HepG2 (cell line): ENCODE data around the gene DUSP8. TPM values are rescaled to one million over a fixed set of nuclear protein-coding genes. Genes with fewer than 3 reads are reported as not detected.

Source experiments
- AGO1 ChIP-seq: fragments of 200-400 bp; formaldehyde crosslinking; IDR thresholded peaks from 2 replicates; pipeline ENCODE4 v1.6.1; 2017; ENCODE audit warnings: mild to moderate bottlenecking, low read depth, low read length, moderate library complexity; ENCODE audit not compliant: poor library complexity, severe bottlenecking
- ATF5 ChIP-seq: sonication (generic); formaldehyde crosslinking; IDR thresholded peaks from 2 replicates; pipeline ENCODE4 v1.4.0; 2020; ENCODE audit warnings: mild to moderate bottlenecking, low read depth, missing genetic modification reagents
- GATA4 ChIP-seq: sonication (generic); IDR thresholded peaks from 2 replicates; pipeline ENCODE4 v1.6.1; 2016; ENCODE audit warnings: antibody characterized with exemption, low read depth, borderline replicate concordance
- GATAD2A ChIP-seq: IDR thresholded peaks from 2 replicates; pipeline ENCODE4 v1.6.1; 2016
- HES4 ChIP-seq: sonication (generic); formaldehyde crosslinking; IDR thresholded peaks from 2 replicates; pipeline ENCODE4 v1.9.0; 2021; ENCODE audit warnings: mild to moderate bottlenecking, missing genetic modification reagents, borderline replicate concordance
- HNRNPL ChIP-seq: fragments of 200-400 bp; formaldehyde crosslinking; IDR thresholded peaks from 2 replicates; pipeline ENCODE4 v1.6.1; 2017; ENCODE audit warnings: mild to moderate bottlenecking, low read depth, low read length
- MYC ChIP-seq: sonication (generic); formaldehyde crosslinking; IDR thresholded peaks from 2 replicates; pipeline ENCODE4 v1.9.0; 2021; ENCODE audit warnings: missing genetic modification reagents, borderline replicate concordance
- NFE2L2 ChIP-seq: fragments of 150-350 bp; IDR thresholded peaks from 2 replicates; pipeline ENCODE4 v1.6.1; 2014; ENCODE audit warnings: low read length
- PHF21A ChIP-seq: sonication (generic); formaldehyde crosslinking; IDR thresholded peaks from 2 replicates; pipeline ENCODE4 v1.5.0; 2020; ENCODE audit warnings: mild to moderate bottlenecking, missing genetic modification reagents
- THAP11 ChIP-seq: IDR thresholded peaks from 2 replicates; pipeline ENCODE4 v1.6.1; 2016; ENCODE audit warnings: missing biosample characterization, missing genetic modification reagents
- ZBTB7B ChIP-seq: sonication (generic); formaldehyde crosslinking; IDR thresholded peaks from 2 replicates; pipeline ENCODE4 v1.4.0; 2020; ENCODE audit warnings: missing genetic modification reagents
- ZFY ChIP-seq: sonication (generic); formaldehyde crosslinking; IDR thresholded peaks from 2 replicates; pipeline ENCODE4 v1.4.0; 2020; ENCODE audit warnings: missing genetic modification reagents
- ZNF333 ChIP-seq: sonication (generic); formaldehyde crosslinking; IDR thresholded peaks from 2 replicates; pipeline ENCODE4 v1.4.0; 2020; ENCODE audit warnings: mild to moderate bottlenecking, missing genetic modification reagents, borderline replicate concordance
- ZNF616 ChIP-seq: sonication (generic); formaldehyde crosslinking; IDR thresholded peaks from 2 replicates; pipeline ENCODE4 v1.5.0; 2020; ENCODE audit warnings: low read depth, mild to moderate bottlenecking, missing genetic modification reagents
- ZNF687 ChIP-seq: sonication (generic); formaldehyde crosslinking; IDR thresholded peaks from 2 replicates; pipeline ENCODE4 v1.5.1; 2020; ENCODE audit warnings: mild to moderate bottlenecking, missing genetic modification reagents, moderate library complexity
- ZNF891 ChIP-seq: sonication (generic); formaldehyde crosslinking; IDR thresholded peaks from 2 replicates; pipeline ENCODE4 v1.5.0; 2020; ENCODE audit warnings: mild to moderate bottlenecking, missing genetic modification reagents
- polyA plus RNA-seq, 8 experiments: library from polyadenylated mRNA; depleted of rRNA in 3 of 8; stranded (reverse) in 7 of 8; unstranded in 1 of 8; fragments of >200 nt; fragmentation: Illumina TruSeq in 4 of 8; extraction: Trizol in 4 of 8; gene quantifications; 2 replicates each; pipeline versions ENCODE4 v1.2.1 to v1.2.3, GENCODE V29; 2011 to 2016; ENCODE audit warnings: low read depth in 4 of 8, missing spikeins in 1 of 8, mixed read lengths in 1 of 8; ENCODE audit not compliant: insufficient read depth in 1 of 8
- total RNA-seq, 5 experiments: library from RNA; depleted of rRNA; stranded (reverse); fragments of >200 nt; fragmentation: Illumina TruSeq; extraction: Trizol; gene quantifications; 2 replicates each; pipeline ENCODE4 v1.2.3, GENCODE V29; 2016; ENCODE audit warnings: low read depth in 1 of 5
- TF ChIP-seq, protein P1 (sequence below): sonication (generic); formaldehyde crosslinking; IDR thresholded peaks from 2 replicates; pipeline ENCODE4 v1.4.0; 2020; ENCODE audit warnings: missing genetic modification reagents
- TF ChIP-seq, protein P2 (sequence below): sonication (generic); formaldehyde crosslinking; conservative IDR thresholded peaks from 2 replicates; pipeline ENCODE4 v1.4.0; 2020; ENCODE audit warnings: mild to moderate bottlenecking, missing genetic modification reagents, moderate library complexity
- TF ChIP-seq, protein P3 (sequence below): IDR thresholded peaks from 2 replicates; pipeline ENCODE4 v1.6.1; 2016; ENCODE audit warnings: missing compliant biosample characterization, missing genetic modification reagents, borderline replicate concordance

The DUSP8 gene
- total and polyA plus RNA-seq, 2 of the 13 experiments (the other 11 are each of a cell fraction or from before 2014, with no cell fraction given), result 1.8 to 8.0 TPM

GRCh38 chr11:1570001-1570453, 2.0 kb downstream of the DUSP8 start (continued):
- peak; percentile 81 for TF ChIP-seq ZNF687
- 0 out of 2 replicates have a peak, but pooled peaks have one; percentile 19 for TF ChIP-seq ZNF333 (CRISPR knock-in tag)
- TF ChIP-seq HES4 (CRISPR knock-in tag), result peak; percentile 57; the same call in 1 of the 2 replicates
- TF ChIP-seq, protein P1, sequence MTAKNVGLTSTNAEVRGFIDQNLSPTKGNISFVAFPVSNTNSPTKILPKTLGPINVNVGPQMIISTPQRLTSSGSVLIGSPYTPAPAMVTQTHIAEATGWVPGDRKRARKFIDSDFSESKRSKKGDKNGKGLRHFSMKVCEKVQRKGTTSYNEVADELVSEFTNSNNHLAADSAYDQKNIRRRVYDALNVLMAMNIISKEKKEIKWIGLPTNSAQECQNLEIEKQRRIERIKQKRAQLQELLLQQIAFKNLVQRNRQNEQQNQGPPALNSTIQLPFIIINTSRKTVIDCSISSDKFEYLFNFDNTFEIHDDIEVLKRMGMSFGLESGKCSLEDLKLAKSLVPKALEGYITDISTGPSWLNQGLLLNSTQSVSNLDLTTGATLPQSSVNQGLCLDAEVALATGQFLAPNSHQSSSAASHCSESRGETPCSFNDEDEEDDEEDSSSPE (CRISPR knock-in tag), result 0 out of 2 replicates have a peak, but pooled peaks have one; percentile 36
- TF ChIP-seq, protein P2, sequence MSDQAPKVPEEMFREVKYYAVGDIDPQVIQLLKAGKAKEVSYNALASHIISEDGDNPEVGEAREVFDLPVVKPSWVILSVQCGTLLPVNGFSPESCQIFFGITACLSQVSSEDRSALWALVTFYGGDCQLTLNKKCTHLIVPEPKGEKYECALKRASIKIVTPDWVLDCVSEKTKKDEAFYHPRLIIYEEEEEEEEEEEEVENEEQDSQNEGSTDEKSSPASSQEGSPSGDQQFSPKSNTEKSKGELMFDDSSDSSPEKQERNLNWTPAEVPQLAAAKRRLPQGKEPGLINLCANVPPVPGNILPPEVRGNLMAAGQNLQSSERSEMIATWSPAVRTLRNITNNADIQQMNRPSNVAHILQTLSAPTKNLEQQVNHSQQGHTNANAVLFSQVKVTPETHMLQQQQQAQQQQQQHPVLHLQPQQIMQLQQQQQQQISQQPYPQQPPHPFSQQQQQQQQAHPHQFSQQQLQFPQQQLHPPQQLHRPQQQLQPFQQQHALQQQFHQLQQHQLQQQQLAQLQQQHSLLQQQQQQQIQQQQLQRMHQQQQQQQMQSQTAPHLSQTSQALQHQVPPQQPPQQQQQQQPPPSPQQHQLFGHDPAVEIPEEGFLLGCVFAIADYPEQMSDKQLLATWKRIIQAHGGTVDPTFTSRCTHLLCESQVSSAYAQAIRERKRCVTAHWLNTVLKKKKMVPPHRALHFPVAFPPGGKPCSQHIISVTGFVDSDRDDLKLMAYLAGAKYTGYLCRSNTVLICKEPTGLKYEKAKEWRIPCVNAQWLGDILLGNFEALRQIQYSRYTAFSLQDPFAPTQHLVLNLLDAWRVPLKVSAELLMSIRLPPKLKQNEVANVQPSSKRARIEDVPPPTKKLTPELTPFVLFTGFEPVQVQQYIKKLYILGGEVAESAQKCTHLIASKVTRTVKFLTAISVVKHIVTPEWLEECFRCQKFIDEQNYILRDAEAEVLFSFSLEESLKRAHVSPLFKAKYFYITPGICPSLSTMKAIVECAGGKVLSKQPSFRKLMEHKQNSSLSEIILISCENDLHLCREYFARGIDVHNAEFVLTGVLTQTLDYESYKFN (CRISPR knock-in tag), result peak; percentile 81
- TF ChIP-seq THAP11 (CRISPR knock-in tag), result 0 out of 2 replicates have a peak, but pooled peaks have one; percentile 28
- TF ChIP-seq NFE2L2, result no peak
- TF ChIP-seq, protein P3, sequence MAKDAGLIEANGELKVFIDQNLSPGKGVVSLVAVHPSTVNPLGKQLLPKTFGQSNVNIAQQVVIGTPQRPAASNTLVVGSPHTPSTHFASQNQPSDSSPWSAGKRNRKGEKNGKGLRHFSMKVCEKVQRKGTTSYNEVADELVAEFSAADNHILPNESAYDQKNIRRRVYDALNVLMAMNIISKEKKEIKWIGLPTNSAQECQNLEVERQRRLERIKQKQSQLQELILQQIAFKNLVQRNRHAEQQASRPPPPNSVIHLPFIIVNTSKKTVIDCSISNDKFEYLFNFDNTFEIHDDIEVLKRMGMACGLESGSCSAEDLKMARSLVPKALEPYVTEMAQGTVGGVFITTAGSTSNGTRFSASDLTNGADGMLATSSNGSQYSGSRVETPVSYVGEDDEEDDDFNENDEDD, result peak; percentile 34; the same call in 1 of the 2 replicates
- peak; percentile 36; the same call in 1 of the 2 replicates for TF ChIP-seq ZFY
- TF ChIP-seq GATA4, result no peak
- 0 out of 2 replicates have a peak, but pooled peaks have one; percentile 53 for TF ChIP-seq ATF5 (CRISPR knock-in tag)
- TF ChIP-seq AGO1, result peak; percentile 41
- TF ChIP-seq HNRNPL, result peak; percentile 49; the same call in 1 of the 2 replicates
- TF ChIP-seq MYC (CRISPR knock-in tag), result peak; percentile 65; the same call in 1 of the 2 replicates
- TF ChIP-seq ZNF616 (CRISPR knock-in tag), result 0 out of 2 replicates have a peak, but pooled peaks have one; percentile 33
- TF ChIP-seq ZNF891 (CRISPR knock-in tag), result peak; percentile 30; the same call in 1 of the 2 replicates
- peak; percentile 77; the same call in 1 of the 2 replicates for TF ChIP-seq ZBTB7B (CRISPR knock-in tag)
- peak; percentile 37 for TF ChIP-seq PHF21A (CRISPR knock-in tag)
- TF ChIP-seq GATAD2A (CRISPR knock-in tag), result peak; percentile 21; the same call in 1 of the 2 replicates
